RWPE2 (cell line): Measurements from ENCODE around the gene SCD5.

Experiments
- ATAC-seq: fragments of 200-7000 bp; cut with Tn5 transposase; 3 replicates; pipeline ENCODE4 v1.9.1; 2021; ENCODE audit warnings: low read depth
- DNase-seq: peaks from one replicate; pipeline ENCODE4 v3.0.0-alpha.2; 2020; ENCODE audit warnings: low spot score
- H3K27ac ChIP-seq: fragments of 450-650 bp; 2 replicates; pipeline ENCODE4 v1.5.1; 2017; ENCODE audit warnings: mild to moderate bottlenecking; ENCODE audit not compliant: poor library complexity, severe bottlenecking
- H3K27me3 ChIP-seq: fragments of 250-450 bp; sonication (Bioruptor Pico); 2 replicates; pipeline ENCODE4 v1.5.1; 2021; ENCODE audit warnings: mild to moderate bottlenecking, moderate library complexity; ENCODE audit not compliant: insufficient read depth, poor library complexity, severe bottlenecking
- H3K36me3 ChIP-seq: fragments of 250-450 bp; sonication (Bioruptor Pico); 2 replicates; pipeline ENCODE4 v1.5.1; 2020; ENCODE audit warnings: low read depth, mild to moderate bottlenecking, moderate library complexity
- H3K4me1 ChIP-seq: fragments of 250-450 bp; sonication (Bioruptor Pico); 2 replicates; pipeline ENCODE4 v1.5.1; 2021; ENCODE audit warnings: mild to moderate bottlenecking, moderate library complexity; ENCODE audit not compliant: insufficient read depth, poor library complexity, severe bottlenecking
- H3K4me3 ChIP-seq: fragments of 250-450 bp; sonication (Bioruptor Pico); 2 replicates; pipeline ENCODE4 v1.5.1; 2021; ENCODE audit warnings: mild to moderate bottlenecking, moderate library complexity; ENCODE audit not compliant: severe bottlenecking
- H3K9me3 ChIP-seq: fragments of 250-450 bp; sonication (Bioruptor Pico); 2 replicates; pipeline ENCODE4 v1.5.1; 2021; ENCODE audit warnings: mild to moderate bottlenecking, moderate library complexity; ENCODE audit not compliant: severe bottlenecking
- TF ChIP-seq, protein P1 (sequence below): fragments of 450-650 bp; IDR thresholded peaks from one replicate; pipeline ENCODE4 v1.5.1; 2017; ENCODE audit warnings: mild to moderate bottlenecking, moderate library complexity; ENCODE audit not compliant: poor library complexity, severe bottlenecking

The SCD5 gene

DNA sequence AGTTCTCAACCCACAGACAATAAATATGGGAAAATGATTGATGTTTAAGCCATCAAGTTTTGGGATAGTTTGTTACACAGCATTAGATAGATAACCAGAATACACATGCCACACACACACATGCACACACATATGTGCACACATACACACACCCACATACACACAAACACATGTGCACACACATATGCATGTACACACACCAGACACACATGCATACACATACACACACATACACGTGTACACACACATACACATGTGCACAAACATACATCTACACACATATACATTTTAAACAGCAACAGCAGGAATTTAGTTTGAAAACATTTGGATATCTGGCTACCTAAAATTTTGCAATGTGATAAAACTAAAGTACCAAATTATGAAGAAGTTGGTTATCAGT lies 194.1 kb downstream of the SCD5 start:
- H3K36me3 ChIP-seq, result no peaks in the 10 kb centered on the region
- no peak for ATAC-seq
- no peaks in the 10 kb centered on the region for H3K9me3 ChIP-seq
- TF ChIP-seq, protein P1, sequence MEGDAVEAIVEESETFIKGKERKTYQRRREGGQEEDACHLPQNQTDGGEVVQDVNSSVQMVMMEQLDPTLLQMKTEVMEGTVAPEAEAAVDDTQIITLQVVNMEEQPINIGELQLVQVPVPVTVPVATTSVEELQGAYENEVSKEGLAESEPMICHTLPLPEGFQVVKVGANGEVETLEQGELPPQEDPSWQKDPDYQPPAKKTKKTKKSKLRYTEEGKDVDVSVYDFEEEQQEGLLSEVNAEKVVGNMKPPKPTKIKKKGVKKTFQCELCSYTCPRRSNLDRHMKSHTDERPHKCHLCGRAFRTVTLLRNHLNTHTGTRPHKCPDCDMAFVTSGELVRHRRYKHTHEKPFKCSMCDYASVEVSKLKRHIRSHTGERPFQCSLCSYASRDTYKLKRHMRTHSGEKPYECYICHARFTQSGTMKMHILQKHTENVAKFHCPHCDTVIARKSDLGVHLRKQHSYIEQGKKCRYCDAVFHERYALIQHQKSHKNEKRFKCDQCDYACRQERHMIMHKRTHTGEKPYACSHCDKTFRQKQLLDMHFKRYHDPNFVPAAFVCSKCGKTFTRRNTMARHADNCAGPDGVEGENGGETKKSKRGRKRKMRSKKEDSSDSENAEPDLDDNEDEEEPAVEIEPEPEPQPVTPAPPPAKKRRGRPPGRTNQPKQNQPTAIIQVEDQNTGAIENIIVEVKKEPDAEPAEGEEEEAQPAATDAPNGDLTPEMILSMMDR, result no peak
- H3K27me3 ChIP-seq, result peaks cover 5% of the 10 kb centered on the region
- no peaks in the 10 kb centered on the region for H3K4me1 ChIP-seq
- H3K4me3 ChIP-seq, result no peak overlapping the region
- DNase-seq, result no peak
- no peak overlapping the region for H3K27ac ChIP-seq

DNA sequence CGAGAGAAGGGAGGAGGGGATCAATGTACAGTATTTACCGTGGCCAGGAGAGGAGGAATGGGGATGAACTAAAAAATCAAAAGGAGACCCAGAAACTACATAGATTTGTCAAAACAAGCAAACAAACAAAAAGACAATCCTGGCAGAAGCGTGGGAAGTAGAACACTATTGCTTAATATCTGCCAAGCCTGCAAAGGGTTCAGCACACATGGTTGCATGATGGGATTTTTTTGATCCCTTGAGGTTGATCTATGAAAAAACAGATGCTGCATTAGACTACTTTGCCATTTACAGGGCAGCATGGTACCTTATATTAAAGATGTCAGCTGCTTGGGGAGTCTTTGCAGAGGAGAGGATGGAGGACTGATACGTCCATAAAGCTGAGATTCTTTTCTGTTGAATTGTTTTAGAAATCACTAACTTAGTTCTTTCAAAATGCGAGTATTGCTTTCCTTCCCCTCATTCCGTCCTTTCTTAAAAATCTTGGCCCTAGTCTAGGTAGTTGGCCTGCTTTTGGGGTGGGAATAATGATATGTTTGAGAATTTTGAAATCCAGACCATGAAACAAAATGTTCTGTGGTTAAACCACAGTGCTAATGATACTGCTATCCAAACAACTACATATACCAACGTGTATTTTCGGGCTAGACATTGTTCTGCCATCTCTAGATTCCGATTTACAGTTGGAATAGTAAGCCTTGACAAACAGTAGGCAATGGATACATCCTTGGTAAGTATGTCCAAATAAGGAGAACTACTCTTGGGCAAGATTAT lies 197.2 kb downstream of the SCD5 start:
- no peak for DNase-seq
- no peaks in the 10 kb centered on the region for H3K9me3 ChIP-seq

DNA sequence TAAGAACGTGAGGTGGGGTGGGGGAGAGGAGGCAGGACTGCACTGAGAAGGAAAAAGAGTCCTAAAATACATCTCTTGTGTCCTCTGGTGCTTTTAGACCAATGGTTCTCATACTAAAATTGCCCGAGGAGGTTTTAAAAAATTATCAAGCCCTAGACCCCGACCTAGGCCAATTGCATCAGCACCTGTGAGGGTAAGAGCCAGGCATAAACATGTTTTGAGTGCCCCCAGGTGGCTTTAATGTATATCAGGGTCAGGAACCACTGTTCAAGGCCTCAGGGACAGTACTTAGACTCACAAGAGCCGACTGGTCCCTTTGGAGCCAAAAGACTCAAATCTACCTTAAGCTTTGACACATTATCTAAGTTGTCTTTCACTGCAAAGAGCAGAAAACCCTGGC lies 199.3 kb downstream of the SCD5 start:
- no peak for DNase-seq
- Histone ChIP-seq H3K4me3 (no peak overlapping the region), H3K27ac (no peak overlapping the region), H3K36me3 (no peaks in the 10 kb centered on the region), H3K27me3 (peaks cover 5% of the 10 kb centered on the region), H3K9me3 (no peaks in the 10 kb centered on the region), H3K4me1 (no peaks in the 10 kb centered on the region)
- TF ChIP-seq, protein P1, result no peak
- no peak for ATAC-seq

More for the DNA sequence above, 197.2 kb downstream of the SCD5 start:
- no peaks in the 10 kb centered on the region for H3K4me1 ChIP-seq
- ATAC-seq, result no peak
- H3K27ac ChIP-seq, result no peak overlapping the region
- H3K27me3 ChIP-seq, result peaks cover 5% of the 10 kb centered on the region
- no peak overlapping the region for H3K4me3 ChIP-seq
- H3K36me3 ChIP-seq, result no peaks in the 10 kb centered on the region
- TF ChIP-seq, protein P1, result no peak

DNA sequence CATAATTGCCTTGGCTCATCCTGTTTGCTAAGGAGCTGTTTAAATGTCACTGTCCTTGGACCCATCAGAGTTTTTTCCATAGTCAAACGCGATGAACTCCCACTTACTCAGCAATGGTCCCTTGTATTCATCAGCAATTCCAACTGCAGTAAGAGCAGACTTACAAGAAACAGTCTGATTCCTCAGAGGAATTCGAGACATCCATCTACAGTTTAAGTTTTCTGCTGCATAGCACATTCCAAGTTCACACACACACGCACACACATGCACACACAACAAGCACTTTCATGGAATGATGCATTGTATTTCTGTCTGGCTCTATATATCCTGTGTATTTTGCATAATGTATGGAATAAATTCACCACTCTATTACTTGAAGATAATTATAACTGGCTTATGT lies 204.1 kb downstream of the SCD5 start:
- TF ChIP-seq, protein P1, result no peak
- Histone ChIP-seq H3K4me3 (no peak overlapping the region), H3K4me1 (no peaks in the 10 kb centered on the region), H3K9me3 (no peaks in the 10 kb centered on the region), H3K36me3 (no peaks in the 10 kb centered on the region), H3K27me3 (no peaks in the 10 kb centered on the region), H3K27ac (no peak overlapping the region)
- ATAC-seq, result no peak
- DNase-seq, result no peak

DNA sequence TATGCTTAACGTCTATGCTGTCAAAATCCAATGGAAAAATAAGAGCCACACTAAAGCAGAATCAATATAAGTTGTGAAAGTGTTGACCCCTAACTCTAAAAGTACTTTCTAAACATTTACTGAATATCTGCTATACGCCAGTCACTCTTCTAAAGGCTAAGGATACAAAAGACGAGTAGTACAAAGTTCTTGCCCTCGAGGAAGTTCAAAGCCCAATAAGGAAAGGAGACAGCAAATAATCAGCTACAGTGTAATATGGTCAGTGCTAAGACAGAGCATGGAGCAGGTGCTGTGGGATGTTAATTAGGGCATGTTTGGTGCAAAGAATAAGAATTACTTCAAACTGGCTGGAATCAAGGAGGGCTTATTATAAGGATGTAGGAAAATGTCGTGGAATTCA lies 205.2 kb downstream of the SCD5 start:
- ATAC-seq (no peak), DNase-seq (no peak)
- TF ChIP-seq, protein P1, result no peak
- Histone ChIP-seq H3K9me3 (no peaks in the 10 kb centered on the region), H3K4me3 (no peak overlapping the region), H3K36me3 (no peaks in the 10 kb centered on the region), H3K27ac (no peak overlapping the region), H3K4me1 (no peaks in the 10 kb centered on the region), H3K27me3 (no peaks in the 10 kb centered on the region)
